NCI-H2107 treated with DMSO at 0.1 percent for 48 hours (cell line): ENCODE measurements around the gene PARVB.

ENCODE experiments used
- DNase-seq: peaks from one replicate; lab custom pipeline; 2025; ENCODE audit not compliant: unreplicated experiment; lab: John Stamatoyannopoulos, UW

Gene PARVB

GRCh38 chr22:44026630-44027511, 2.8 kb downstream of the PARVB start:
- no peak for DNase-seq

- DNase-seq = no peak
Observed at GRCh38 chr22:44028091-44028490, 4.0 kb downstream of the PARVB start.

- DNase-seq = no peak
Observed at GRCh38 chr22:44029069-44029468, 5.0 kb downstream of the PARVB start.

- DNase-seq = no peak
Observed at GRCh38 chr22:44030051-44030701, 6.1 kb downstream of the PARVB start.

- no peak for DNase-seq
Observed at GRCh38 chr22:44030702-44031082, 6.6 kb downstream of the PARVB start.

- DNase-seq = peak; percentile 11
Observed at GRCh38 chr22:44031158-44031952, 7.3 kb downstream of the PARVB start.

- no peak for DNase-seq
Observed at GRCh38 chr22:44032126-44032730, 8.1 kb downstream of the PARVB start.

- DNase-seq = no peak
Observed at GRCh38 chr22:44033287-44033686, 9.2 kb downstream of the PARVB start.

GRCh38 chr22:44033694-44034093, 9.6 kb downstream of the PARVB start:
- no peak for DNase-seq

- DNase-seq = no peak
Observed at GRCh38 chr22:44037519-44038375, 13.6 kb downstream of the PARVB start.

- no peak for DNase-seq
Observed at GRCh38 chr22:44039566-44040171, 15.6 kb downstream of the PARVB start.

- no peak for DNase-seq
Observed at GRCh38 chr22:44042249-44043218, 18.4 kb downstream of the PARVB start.

- DNase-seq = no peak
Observed at GRCh38 chr22:44045145-44045544, 21.0 kb downstream of the PARVB start.

- no peak for DNase-seq
Observed at GRCh38 chr22:44046485-44047141, 22.5 kb downstream of the PARVB start.

GRCh38 chr22:44047891-44048301, 23.8 kb downstream of the PARVB start:
- no peak for DNase-seq

GRCh38 chr22:44049486-44050231, 25.6 kb downstream of the PARVB start:
- DNase-seq = no peak

- no peak for DNase-seq
Observed at GRCh38 chr22:44050766-44051355, 26.8 kb downstream of the PARVB start.
